A549 (cell line): ENCODE results near the gene TP53I11. TPM values are rescaled to one million over a fixed set of nuclear protein-coding genes. Genes with fewer than 3 reads are reported as not detected.

ENCODE experiments used
- ATAC-seq, 2 experiments: fragments of 200-7000 bp in 1 of 2; fragments of >200 bp in 1 of 2; cut with Nextera tagmentation in 1 of 2; cut with Tn5 transposase in 1 of 2; 3 replicates each; pipeline versions ENCODE4 v1.8.0 to v1.9.1; 2018 to 2020; ENCODE audit warnings: mild to moderate bottlenecking in 1 of 2, moderate library complexity in 1 of 2
- CTCF ChIA-PET: fragments of 300-600 bp; sonication (Branson Sonifier 250); formaldehyde crosslinking; extraction: SDS; loops from one replicate; lab custom pipeline; 2021; ENCODE audit warnings: antibody characterized with exemption, inconsistent platforms; lab: Yijun Ruan, JAX
- POLR2A ChIA-PET: fragments of 350-600 bp; formaldehyde crosslinking; extraction: SDS; loops from one replicate; lab custom pipeline; 2021; ENCODE audit warnings: antibody characterized with exemption, inconsistent platforms; lab: Yijun Ruan, JAX
- DNase-seq, 2 experiments: peaks; one replicate each; pipeline versions ENCODE4 v3.0.0 to v3.0.0-alpha.2; 2011 to 2016; ENCODE audit warnings: low read depth in 1 of 2, low spot score in 1 of 2
- FAIRE-seq: peaks from 2 replicates; lab custom pipeline; 2011; peaks lifted over from hg19 to GRCh38; lab: Jason Lieb, UNC
- H3K27ac ChIP-seq, 2 experiments: fragments of >200 bp; sonication (Bioruptor Twin); formaldehyde crosslinking; 3 replicates each; pipeline ENCODE4 v1.5.1; 2016 to 2017
- H3K4me1 ChIP-seq: fragments of >200 bp; sonication (Bioruptor Twin); formaldehyde crosslinking; 3 replicates; pipeline ENCODE4 v1.6.1; 2016
- H3K4me2 ChIP-seq: fragments of >200 bp; sonication (Bioruptor Twin); formaldehyde crosslinking; 3 replicates; pipeline ENCODE4 v1.6.1; 2016
- H3K4me3 ChIP-seq: fragments of >200 bp; sonication (Bioruptor Twin); formaldehyde crosslinking; 3 replicates; pipeline ENCODE4 v1.5.1; 2016
- H3K9me3 ChIP-seq: fragments of >200 bp; sonication (Bioruptor Twin); formaldehyde crosslinking; 3 replicates; pipeline ENCODE4 v1.6.1; 2016
- BHLHE40 ChIP-seq: IDR thresholded peaks from 2 replicates; pipeline ENCODE4 v1.6.1; 2012; ENCODE audit warnings: low read depth, low read length, inconsistent platforms
- CBX8 ChIP-seq: fragments of 200-600 bp; sonication (generic); IDR thresholded peaks from 2 replicates; pipeline ENCODE4 v1.6.1; 2016
- CEBPB ChIP-seq, 2 experiments: fragments of >200 bp in 1 of 2; sonication (Bioruptor Twin) in 1 of 2; formaldehyde crosslinking in 1 of 2; IDR thresholded peaks; 2 replicates each; pipeline ENCODE4 v1.6.1; 2012 to 2016
- CHD4 ChIP-seq: fragments of 200-600 bp; sonication (generic); IDR thresholded peaks from 2 replicates; pipeline ENCODE4 v1.6.1; 2016; ENCODE audit warnings: antibody characterized with exemption, mild to moderate bottlenecking, borderline replicate concordance
- EP300 ChIP-seq, 2 experiments: fragments of >200 bp; sonication (Bioruptor Twin); formaldehyde crosslinking; IDR thresholded peaks; 2 replicates in 1 of 2; 3 replicates in 1 of 2; pipeline ENCODE4 v1.6.1; 2016 to 2017
- ESRRA ChIP-seq: fragments of 150-350 bp; IDR thresholded peaks from 2 replicates; pipeline ENCODE4 v1.6.1; 2014; ENCODE audit warnings: mild to moderate bottlenecking, low read length, borderline replicate concordance
- FOSL2 ChIP-seq, 2 experiments: fragments of 450-650 bp in 1 of 2; fragments of >200 bp in 1 of 2; sonication (Bioruptor Twin) in 1 of 2; formaldehyde crosslinking; IDR thresholded peaks; 2 replicates each; pipeline versions ENCODE4 v1.5.0 to v1.6.1; 2016 to 2020; ENCODE audit warnings: mild to moderate bottlenecking in 1 of 2, moderate library complexity in 1 of 2
- GATA3 ChIP-seq: IDR thresholded peaks from 2 replicates; pipeline ENCODE4 v1.6.1; 2012; ENCODE audit warnings: borderline replicate concordance
- HDAC2 ChIP-seq: fragments of 200-600 bp; sonication (generic); IDR thresholded peaks from 2 replicates; pipeline ENCODE4 v1.6.1; 2016
- HOXB13 ChIP-seq: fragments of 250-450 bp; sonication (Bioruptor Pico); IDR thresholded peaks from 2 replicates; pipeline ENCODE4 v1.5.0; 2020; ENCODE audit warnings: low read depth, mild to moderate bottlenecking, moderate library complexity
- JUNB ChIP-seq: fragments of >200 bp; sonication (Bioruptor Twin); formaldehyde crosslinking; IDR thresholded peaks from 2 replicates; pipeline ENCODE4 v1.6.1; 2016
- KDM1A ChIP-seq: fragments of 200-600 bp; sonication (generic); IDR thresholded peaks from 2 replicates; pipeline ENCODE4 v1.6.1; 2016; ENCODE audit warnings: low read depth, mild to moderate bottlenecking
- MAZ ChIP-seq: fragments of 150-350 bp; IDR thresholded peaks from 2 replicates; pipeline ENCODE4 v1.6.1; 2014; ENCODE audit warnings: antibody characterized with exemption, low read depth, low read length, borderline replicate concordance
- MYC ChIP-seq: IDR thresholded peaks from 2 replicates; pipeline ENCODE4 v1.6.1; 2012; ENCODE audit warnings: mild to moderate bottlenecking, inconsistent platforms, low read length, improper control_type of control experiment, borderline replicate concordance
- NR3C1 ChIP-seq: fragments of >200 bp; sonication (Bioruptor Twin); formaldehyde crosslinking; IDR thresholded peaks from 3 replicates; pipeline ENCODE4 v1.6.1; 2017
- RARB ChIP-seq: fragments of 250-450 bp; sonication (Bioruptor Pico); IDR thresholded peaks from 2 replicates; pipeline ENCODE4 v1.8.0; 2021; ENCODE audit warnings: mild to moderate bottlenecking, moderate library complexity
- RCOR1 ChIP-seq: fragments of 150-350 bp; IDR thresholded peaks from 2 replicates; pipeline ENCODE4 v1.6.1; 2014; ENCODE audit warnings: antibody characterized with exemption, low read length, low read depth
- SMC3 ChIP-seq: fragments of >200 bp; sonication (Bioruptor Twin); formaldehyde crosslinking; IDR thresholded peaks from 3 replicates; pipeline ENCODE4 v1.6.1; 2018; ENCODE audit warnings: inconsistent platforms
- ZFP36 ChIP-seq: fragments of 450-650 bp; IDR thresholded peaks from 2 replicates; pipeline ENCODE4 v1.6.1; 2014; ENCODE audit warnings: borderline replicate concordance; ENCODE audit not compliant: partially characterized antibody
- ZNF302 ChIP-seq: fragments of 250-450 bp; sonication (Bioruptor Pico); IDR thresholded peaks from 2 replicates; pipeline ENCODE4 v1.9.0; 2021; ENCODE audit warnings: inconsistent platforms, mild to moderate bottlenecking, moderate library complexity
- WGBS: methylation state at CpG from one replicate; pipeline ENCODE4 v1.1.6; 2017; ENCODE audit errors: missing lambda C conversion rate; 5-methylcytosine and 5-hydroxymethylcytosine counted together
- polyA plus RNA-seq, 4 experiments: library from polyadenylated mRNA; depleted of rRNA in 3 of 4; stranded (reverse); fragments of >200 nt; fragmentation: RNase III in 1 of 4; extraction: RNeasy Plus Mini Kit Qiagen cat#74134 plus additional on column Dnase treatment in 1 of 4; gene quantifications; 2 replicates in 3 of 4; 3 replicates in 1 of 4; pipeline ENCODE4 v1.2.3, GENCODE V29; 2011 to 2017
- TF ChIP-seq, protein P1 (sequence below): IDR thresholded peaks from 2 replicates; pipeline ENCODE4 v1.6.1; 2012
- TF ChIP-seq, protein P2 (sequence below): IDR thresholded peaks from 2 replicates; pipeline ENCODE4 v1.6.1; 2012; ENCODE audit warnings: low read depth, borderline replicate concordance
- TF ChIP-seq, protein P3 (sequence below): fragments of 200-600 bp; sonication (generic); IDR thresholded peaks from 2 replicates; pipeline ENCODE4 v1.6.1; 2016; ENCODE audit warnings: antibody characterized with exemption, mild to moderate bottlenecking, moderate library complexity
- TF ChIP-seq, protein P4 (sequence below): fragments of >200 bp; sonication (Bioruptor Twin); formaldehyde crosslinking; IDR thresholded peaks from 3 replicates; pipeline ENCODE4 v1.6.1; 2016

The TP53I11 gene
- polyA plus RNA-seq, 2 of the 4 experiments (the other 2 are of a cell fraction): 11.2 to 28.2 TPM

DNA sequence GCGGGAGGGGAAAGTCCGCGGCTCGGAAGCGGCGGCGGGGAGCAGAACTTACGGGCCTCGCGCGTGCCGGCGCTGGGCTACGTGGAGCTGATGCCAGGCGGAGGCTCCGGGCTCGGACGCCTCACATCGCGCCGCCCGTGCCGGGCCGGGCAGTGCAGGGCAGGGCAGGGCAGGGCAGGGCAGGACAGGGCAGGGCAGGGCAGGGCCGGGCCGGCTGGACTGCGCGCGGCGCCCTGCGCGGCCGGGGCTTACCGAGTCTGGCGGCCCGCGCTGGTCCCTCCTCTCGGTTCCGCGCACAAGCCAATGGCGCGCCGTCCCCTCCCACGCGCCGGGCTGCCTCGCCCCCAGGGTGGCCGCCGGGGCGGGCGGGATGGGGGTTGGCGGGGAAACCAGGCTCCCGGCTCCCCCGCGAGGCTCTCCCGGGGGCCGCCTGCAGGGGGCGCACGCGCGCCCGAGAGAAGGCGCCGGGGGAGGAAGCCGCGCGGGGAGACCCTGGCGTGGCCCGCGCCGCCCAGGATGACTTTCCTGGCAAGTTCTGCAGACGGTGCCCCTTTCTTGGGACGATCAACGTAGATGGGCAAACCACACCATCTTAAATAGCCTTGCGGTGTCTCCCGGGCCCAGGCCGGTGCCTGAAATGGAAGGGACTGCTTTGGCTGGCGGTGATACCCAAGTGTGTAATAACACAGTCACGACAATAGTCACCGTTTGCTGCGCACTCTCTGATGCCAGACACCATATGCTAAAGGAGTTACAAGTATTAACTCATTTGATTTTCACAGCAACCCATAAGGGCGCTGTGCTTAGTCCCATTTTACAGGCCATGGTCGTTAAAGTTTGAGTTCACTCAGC lies at the start of gene TP53I11 (continued):
- no peak for TF ChIP-seq ZFP36

DNA sequence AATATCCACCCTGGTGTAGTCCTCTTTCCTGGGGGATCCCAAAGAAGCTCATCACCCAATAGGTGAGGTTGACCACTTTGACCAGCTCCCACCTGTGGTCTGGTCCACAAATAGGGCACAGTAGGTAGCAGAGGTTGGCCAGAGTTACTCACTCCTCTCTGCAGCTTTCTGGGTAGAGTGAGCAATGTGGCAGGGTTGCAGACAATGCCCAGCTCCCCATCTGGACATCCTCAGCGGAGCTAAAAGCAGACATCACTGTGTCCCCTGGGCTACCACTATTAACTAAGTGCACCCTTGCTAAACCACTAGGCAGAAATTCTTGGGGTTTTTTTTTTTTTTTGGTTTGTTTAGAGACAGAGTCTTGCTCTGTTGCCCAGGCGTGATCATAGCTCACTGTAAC lies 48.4 kb upstream of the TP53I11 start:
- 82% methylated on average over 2 of the region's 2 CpGs for WGBS
- CTCF ChIA-PET: interaction anchor here (0.9 to 3.2 kb wide), 5 partner anchors 8 to 105 kb away, joined by 3 to 14 read pairs (median 4); no protein-coding TSS in a partner anchor
- ATAC-seq (no peak), DNase-seq (no peak), FAIRE-seq (no peak)
- Histone ChIP-seq H3K4me3 (no peak overlapping the region), H3K27ac (no peak overlapping the region), H3K4me2 (no peak overlapping the region), H3K9me3 (no peaks in the 10 kb centered on the region), H3K4me1 (no peaks in the 10 kb centered on the region)
- POLR2A ChIA-PET: no interaction called here
- TF ChIP-seq ESRRA (no peak), CBX8 (no peak), GATA3 (no peak), FOSL2 (IDR thresholded peaks at IDR 0.05) (no peak), FOSL2 (CRISPR knock-in tag; IDR thresholded peaks at IDR 0.05) (no peak), RCOR1 (no peak), BHLHE40 (no peak), CEBPB (IDR thresholded peaks at IDR 0.05) (no peak), MYC (no peak), KDM1A (no peak), EP300 (IDR thresholded peaks at IDR 0.05) (no peak)
- TF ChIP-seq, protein P1, sequence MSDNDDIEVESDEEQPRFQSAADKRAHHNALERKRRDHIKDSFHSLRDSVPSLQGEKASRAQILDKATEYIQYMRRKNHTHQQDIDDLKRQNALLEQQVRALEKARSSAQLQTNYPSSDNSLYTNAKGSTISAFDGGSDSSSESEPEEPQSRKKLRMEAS: no peak

DNA sequence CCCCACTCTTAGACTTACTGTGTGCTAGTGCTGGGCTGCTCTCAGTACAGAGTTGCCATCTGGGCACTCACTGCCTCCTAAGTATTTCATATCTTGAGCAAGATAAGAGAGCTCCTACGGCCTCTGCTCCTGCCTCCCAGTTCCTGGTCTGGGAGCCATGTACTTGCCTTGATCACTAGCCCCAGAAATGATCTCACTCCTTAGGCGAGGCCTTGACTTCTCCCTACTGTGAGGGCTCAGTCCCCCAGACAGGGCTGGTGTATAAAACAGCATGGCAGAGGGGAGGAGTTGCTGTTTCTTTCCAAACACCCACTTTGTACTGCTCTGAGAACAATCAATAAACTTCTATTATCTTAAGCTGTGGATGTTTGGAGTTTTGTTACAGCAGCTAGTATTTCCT lies 47.4 kb upstream of the TP53I11 start:
- no peak for DNase-seq
- 31% methylated on average over 2 of the region's 2 CpGs for WGBS
- H3K4me2 ChIP-seq: no peak overlapping the region
- no peaks in the 10 kb centered on the region for H3K9me3 ChIP-seq
- ATAC-seq: no peak; a peak in 1 of 6 replicates
- TF ChIP-seq CHD4: no peak
- no peak for TF ChIP-seq HDAC2
- TF ChIP-seq, protein P1: no peak
- TF ChIP-seq, all 56 proteins: peak for 0
- FAIRE-seq: no peak
- ChIA-PET CTCF (interaction anchor here (0.9 to 3.2 kb wide), 4 partner anchors 10 to 106 kb away, joined by 3 to 14 read pairs (median 4); no protein-coding TSS in a partner anchor), POLR2A (no interaction called here)
- H3K27ac ChIP-seq: no peak overlapping the region
- no peaks in the 10 kb centered on the region for H3K4me1 ChIP-seq
- no peak overlapping the region for H3K4me3 ChIP-seq

DNA sequence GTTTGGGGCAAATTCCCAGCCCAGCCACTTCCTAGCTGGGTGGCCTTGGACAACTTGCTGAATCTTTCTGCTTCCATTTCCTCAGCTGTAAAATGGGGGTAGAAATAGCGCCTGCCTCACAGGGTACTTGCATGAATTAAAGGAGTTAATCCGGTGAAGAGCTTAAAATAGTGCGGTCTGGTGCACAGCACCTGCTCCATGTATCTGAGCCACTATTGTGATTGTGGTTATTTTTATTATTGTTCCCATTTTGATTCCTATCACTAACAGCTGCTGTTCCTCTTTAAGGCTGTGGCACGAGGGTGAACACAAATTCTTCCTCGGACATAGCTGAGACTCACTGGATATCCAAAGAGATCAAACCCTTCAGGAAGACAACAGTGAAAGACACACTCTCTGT lies 46.9 kb upstream of the TP53I11 start:
- no peak overlapping the region for H3K27ac ChIP-seq
- ATAC-seq (no peak), DNase-seq (no peak), FAIRE-seq (no peak)
- POLR2A ChIA-PET: no interaction called here
- H3K4me3 ChIP-seq: no peak overlapping the region
- CTCF ChIA-PET: interaction anchor here (1.4 to 3.2 kb wide), 3 partner anchors 15 to 107 kb away, joined by 3 to 14 read pairs (median 5); no protein-coding TSS in a partner anchor
- no peaks in the 10 kb centered on the region for H3K4me1 ChIP-seq
- TF ChIP-seq, protein P2, sequence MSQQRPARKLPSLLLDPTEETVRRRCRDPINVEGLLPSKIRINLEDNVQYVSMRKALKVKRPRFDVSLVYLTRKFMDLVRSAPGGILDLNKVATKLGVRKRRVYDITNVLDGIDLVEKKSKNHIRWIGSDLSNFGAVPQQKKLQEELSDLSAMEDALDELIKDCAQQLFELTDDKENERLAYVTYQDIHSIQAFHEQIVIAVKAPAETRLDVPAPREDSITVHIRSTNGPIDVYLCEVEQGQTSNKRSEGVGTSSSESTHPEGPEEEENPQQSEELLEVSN: no peak
- TF ChIP-seq, protein P3, sequence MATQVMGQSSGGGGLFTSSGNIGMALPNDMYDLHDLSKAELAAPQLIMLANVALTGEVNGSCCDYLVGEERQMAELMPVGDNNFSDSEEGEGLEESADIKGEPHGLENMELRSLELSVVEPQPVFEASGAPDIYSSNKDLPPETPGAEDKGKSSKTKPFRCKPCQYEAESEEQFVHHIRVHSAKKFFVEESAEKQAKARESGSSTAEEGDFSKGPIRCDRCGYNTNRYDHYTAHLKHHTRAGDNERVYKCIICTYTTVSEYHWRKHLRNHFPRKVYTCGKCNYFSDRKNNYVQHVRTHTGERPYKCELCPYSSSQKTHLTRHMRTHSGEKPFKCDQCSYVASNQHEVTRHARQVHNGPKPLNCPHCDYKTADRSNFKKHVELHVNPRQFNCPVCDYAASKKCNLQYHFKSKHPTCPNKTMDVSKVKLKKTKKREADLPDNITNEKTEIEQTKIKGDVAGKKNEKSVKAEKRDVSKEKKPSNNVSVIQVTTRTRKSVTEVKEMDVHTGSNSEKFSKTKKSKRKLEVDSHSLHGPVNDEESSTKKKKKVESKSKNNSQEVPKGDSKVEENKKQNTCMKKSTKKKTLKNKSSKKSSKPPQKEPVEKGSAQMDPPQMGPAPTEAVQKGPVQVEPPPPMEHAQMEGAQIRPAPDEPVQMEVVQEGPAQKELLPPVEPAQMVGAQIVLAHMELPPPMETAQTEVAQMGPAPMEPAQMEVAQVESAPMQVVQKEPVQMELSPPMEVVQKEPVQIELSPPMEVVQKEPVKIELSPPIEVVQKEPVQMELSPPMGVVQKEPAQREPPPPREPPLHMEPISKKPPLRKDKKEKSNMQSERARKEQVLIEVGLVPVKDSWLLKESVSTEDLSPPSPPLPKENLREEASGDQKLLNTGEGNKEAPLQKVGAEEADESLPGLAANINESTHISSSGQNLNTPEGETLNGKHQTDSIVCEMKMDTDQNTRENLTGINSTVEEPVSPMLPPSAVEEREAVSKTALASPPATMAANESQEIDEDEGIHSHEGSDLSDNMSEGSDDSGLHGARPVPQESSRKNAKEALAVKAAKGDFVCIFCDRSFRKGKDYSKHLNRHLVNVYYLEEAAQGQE: no peak
- TF ChIP-seq SMC3 (no peak), EP300 (IDR thresholded peaks at IDR 0.05) (no peak), RCOR1 (no peak), RARB (CRISPR knock-in tag) (no peak), HOXB13 (CRISPR knock-in tag) (no peak), ZNF302 (no peak), JUNB (no peak), MAZ (no peak), NR3C1 (no peak), BHLHE40 (no peak)
- TF ChIP-seq, protein P4, sequence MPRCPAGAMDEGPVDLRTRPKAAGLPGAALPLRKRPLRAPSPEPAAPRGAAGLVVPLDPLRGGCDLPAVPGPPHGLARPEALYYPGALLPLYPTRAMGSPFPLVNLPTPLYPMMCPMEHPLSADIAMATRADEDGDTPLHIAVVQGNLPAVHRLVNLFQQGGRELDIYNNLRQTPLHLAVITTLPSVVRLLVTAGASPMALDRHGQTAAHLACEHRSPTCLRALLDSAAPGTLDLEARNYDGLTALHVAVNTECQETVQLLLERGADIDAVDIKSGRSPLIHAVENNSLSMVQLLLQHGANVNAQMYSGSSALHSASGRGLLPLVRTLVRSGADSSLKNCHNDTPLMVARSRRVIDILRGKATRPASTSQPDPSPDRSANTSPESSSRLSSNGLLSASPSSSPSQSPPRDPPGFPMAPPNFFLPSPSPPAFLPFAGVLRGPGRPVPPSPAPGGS: no peak
- no peaks in the 10 kb centered on the region for H3K9me3 ChIP-seq
- no peak overlapping the region for H3K4me2 ChIP-seq
- 89% methylated on average over 5 of the region's 5 CpGs for WGBS
